Measurements from ENCODE around the gene PXYLP1.

PXYLP1 gene

GRCh38 chr3:141231952-141232823, 563 bp downstream of the PXYLP1 start:
- Histone ChIP-seq H2AFZ (ENCODE audit: low read depth, low read length) (peak overlapping the region; percentile 59), H3K79me1 (replicated peaks; ENCODE audit: low read length, poor library complexity, severe bottlenecking) (no peaks in the 10 kb centered on the region), H3K4me2 (ENCODE audit: low read length, poor library complexity, severe bottlenecking) (peak overlapping the region; percentile 96), H3K4me1 (ENCODE audit: control insufficient read depth, insufficient read depth, low read depth, low read length) (peaks cover 19% of the 10 kb centered on the region), H3K4me3 (ENCODE audit: insufficient read depth in 1 of 2, low read depth in 1 of 2, low read length in 2 of 2) (peak overlapping the region; percentile 81), H2BK12ac (ENCODE audit: low read length in 2 of 2) (peak overlapping the region in 1 of 2 experiments; percentile 71), H3K14ac (ENCODE audit: low read length in 2 of 2) (peak overlapping the region in 1 of 2 experiments; percentile 5), H2AK5ac (ENCODE audit: low read length, severe bottlenecking) (no peak overlapping the region), H3K36me3 (ENCODE audit: control insufficient read depth in 1 of 2, insufficient read depth in 2 of 2, low read depth in 1 of 2, low read length in 2 of 2) (peaks cover 0 to 6% of the 10 kb centered on the region in 2 experiments), H3K23ac (ENCODE audit: low read length in 2 of 2) (no peak overlapping the region), H4K91ac (ENCODE audit: low read length) (peak overlapping the region; percentile 72), H3K9ac (ENCODE audit: low read length) (peak overlapping the region; percentile 85), H3K18ac (ENCODE audit: low read depth in 1 of 2, low read length in 2 of 2) (peak overlapping the region; percentile 52 to 85), H3K27me3 (ENCODE audit: control insufficient read depth in 1 of 2, insufficient read depth in 1 of 2, low read length in 2 of 2) (peaks cover 1 to 3% of the 10 kb centered on the region in 2 experiments), H4K8ac (ENCODE audit: low read length) (no peak overlapping the region), H3K27ac (ENCODE audit: low read length, poor library complexity, severe bottlenecking) (no peak overlapping the region), H2BK15ac (ENCODE audit: low read depth, poor library complexity, severe bottlenecking) (peak overlapping the region; percentile 92), H2BK5ac (ENCODE audit: low read depth, low read length, poor library complexity, severe bottlenecking) (peak overlapping the region; percentile 49), H3K4ac (ENCODE audit: low read depth in 1 of 2, low read length in 2 of 2) (peak overlapping the region; percentile 3 to 62), H3K9me3 (ENCODE audit: control insufficient read depth, low read length) (no peaks in the 10 kb centered on the region), H2BK120ac (ENCODE audit: low read depth, low read length) (peak overlapping the region; percentile 61)
- 5% methylated on average over 58 of the region's 71 CpGs for WGBS
- DNase-seq: peak; percentile 18

- peaks cover 0 to 3% of the 10 kb centered on the region in 2 experiments for H3K27me3 ChIP-seq (ENCODE audit: control insufficient read depth in 1 of 2, insufficient read depth in 1 of 2, low read length in 2 of 2)
- no peaks in the 10 kb centered on the region for H3K9me3 ChIP-seq (ENCODE audit: control insufficient read depth, low read length)
- peaks cover 21% of the 10 kb centered on the region for H3K4me1 ChIP-seq (ENCODE audit: control insufficient read depth, insufficient read depth, low read depth, low read length)
- H4K8ac ChIP-seq (ENCODE audit: low read length): no peak overlapping the region
- no peak overlapping the region for H2BK12ac ChIP-seq (ENCODE audit: low read length in 2 of 2)
- peaks cover 0 to 11% of the 10 kb centered on the region in 2 experiments for H3K36me3 ChIP-seq (ENCODE audit: control insufficient read depth in 1 of 2, insufficient read depth in 2 of 2, low read depth in 1 of 2, low read length in 2 of 2)
- H3K79me1 ChIP-seq (replicated peaks; ENCODE audit: low read length, poor library complexity, severe bottlenecking): no peaks in the 10 kb centered on the region
- H3K14ac ChIP-seq (ENCODE audit: low read length in 2 of 2): no peak overlapping the region
- H3K4me3 ChIP-seq (ENCODE audit: insufficient read depth in 1 of 2, low read depth in 1 of 2, low read length in 2 of 2): no peak overlapping the region
- 88% methylated on average over 6 of the region's 9 CpGs for WGBS
- H2BK120ac ChIP-seq (ENCODE audit: low read depth, low read length): no peak overlapping the region
- H3K9ac ChIP-seq (ENCODE audit: low read length): no peak overlapping the region
- no peak overlapping the region for H2BK15ac ChIP-seq (ENCODE audit: low read depth, poor library complexity, severe bottlenecking)
- H3K18ac ChIP-seq (ENCODE audit: low read depth in 1 of 2, low read length in 2 of 2): no peak overlapping the region
- no peak overlapping the region for H3K27ac ChIP-seq (ENCODE audit: low read length, poor library complexity, severe bottlenecking)
- H3K23ac ChIP-seq (ENCODE audit: low read length in 2 of 2): no peak overlapping the region
- H3K4ac ChIP-seq (ENCODE audit: low read depth in 1 of 2, low read length in 2 of 2): no peak overlapping the region
- no peak overlapping the region for H3K4me2 ChIP-seq (ENCODE audit: low read length, poor library complexity, severe bottlenecking)
- H2AK5ac ChIP-seq (ENCODE audit: low read length, severe bottlenecking): no peak overlapping the region
- no peak overlapping the region for H4K91ac ChIP-seq (ENCODE audit: low read length)
- DNase-seq: no peak
- no peak overlapping the region for H2AFZ ChIP-seq (ENCODE audit: low read depth, low read length)
- no peak overlapping the region for H2BK5ac ChIP-seq (ENCODE audit: low read depth, low read length, poor library complexity, severe bottlenecking)
These were observed 2.0 kb downstream of the PXYLP1 start for GRCh38 chr3:141233457-141234161.

GRCh38 chr3:141234283-141234682, 2.7 kb downstream of the PXYLP1 start:
- Histone ChIP-seq H2BK120ac (ENCODE audit: low read depth, low read length) (no peak overlapping the region), H3K4me1 (ENCODE audit: control insufficient read depth, insufficient read depth, low read depth, low read length) (peaks cover 21% of the 10 kb centered on the region), H2BK12ac (ENCODE audit: low read length in 2 of 2) (no peak overlapping the region), H2BK5ac (ENCODE audit: low read depth, low read length, poor library complexity, severe bottlenecking) (no peak overlapping the region), H3K14ac (ENCODE audit: low read length in 2 of 2) (no peak overlapping the region), H3K27me3 (ENCODE audit: control insufficient read depth in 1 of 2, insufficient read depth in 1 of 2, low read length in 2 of 2) (peaks cover 0 to 3% of the 10 kb centered on the region in 2 experiments), H3K4me3 (ENCODE audit: insufficient read depth in 1 of 2, low read depth in 1 of 2, low read length in 2 of 2) (no peak overlapping the region), H3K27ac (ENCODE audit: low read length, poor library complexity, severe bottlenecking) (no peak overlapping the region), H3K36me3 (ENCODE audit: control insufficient read depth in 1 of 2, insufficient read depth in 2 of 2, low read depth in 1 of 2, low read length in 2 of 2) (peaks cover 0 to 11% of the 10 kb centered on the region in 2 experiments), H4K91ac (ENCODE audit: low read length) (no peak overlapping the region), H3K4ac (ENCODE audit: low read depth in 1 of 2, low read length in 2 of 2) (no peak overlapping the region), H4K8ac (ENCODE audit: low read length) (no peak overlapping the region), H3K23ac (ENCODE audit: low read length in 2 of 2) (no peak overlapping the region), H3K9me3 (ENCODE audit: control insufficient read depth, low read length) (no peaks in the 10 kb centered on the region), H3K79me1 (replicated peaks; ENCODE audit: low read length, poor library complexity, severe bottlenecking) (no peaks in the 10 kb centered on the region), H2BK15ac (ENCODE audit: low read depth, poor library complexity, severe bottlenecking) (no peak overlapping the region), H2AK5ac (ENCODE audit: low read length, severe bottlenecking) (no peak overlapping the region), H2AFZ (ENCODE audit: low read depth, low read length) (no peak overlapping the region), H3K18ac (ENCODE audit: low read depth in 1 of 2, low read length in 2 of 2) (no peak overlapping the region), H3K9ac (ENCODE audit: low read length) (no peak overlapping the region), H3K4me2 (ENCODE audit: low read length, poor library complexity, severe bottlenecking) (no peak overlapping the region)
- WGBS: 94% methylated on average over 2 of the region's 3 CpGs
- no peak for DNase-seq

- Histone ChIP-seq H3K23ac (ENCODE audit: low read length in 2 of 2) (no peak overlapping the region), H2AK5ac (ENCODE audit: low read length, severe bottlenecking) (no peak overlapping the region), H3K9ac (ENCODE audit: low read length) (no peak overlapping the region), H3K18ac (ENCODE audit: low read depth in 1 of 2, low read length in 2 of 2) (no peak overlapping the region), H3K27me3 (ENCODE audit: control insufficient read depth in 1 of 2, insufficient read depth in 1 of 2, low read length in 2 of 2) (no peaks in the 10 kb centered on the region), H3K79me1 (replicated peaks; ENCODE audit: low read length, poor library complexity, severe bottlenecking) (no peaks in the 10 kb centered on the region), H2BK15ac (ENCODE audit: low read depth, poor library complexity, severe bottlenecking) (no peak overlapping the region), H3K4ac (ENCODE audit: low read depth in 1 of 2, low read length in 2 of 2) (no peak overlapping the region), H3K27ac (ENCODE audit: low read length, poor library complexity, severe bottlenecking) (no peak overlapping the region), H2BK12ac (ENCODE audit: low read length in 2 of 2) (no peak overlapping the region), H4K91ac (ENCODE audit: low read length) (no peak overlapping the region), H3K4me1 (ENCODE audit: control insufficient read depth, insufficient read depth, low read depth, low read length) (peaks cover 23% of the 10 kb centered on the region), H2BK5ac (ENCODE audit: low read depth, low read length, poor library complexity, severe bottlenecking) (no peak overlapping the region), H3K4me2 (ENCODE audit: low read length, poor library complexity, severe bottlenecking) (no peak overlapping the region), H3K14ac (ENCODE audit: low read length in 2 of 2) (no peak overlapping the region), H2AFZ (ENCODE audit: low read depth, low read length) (no peak overlapping the region), H4K8ac (ENCODE audit: low read length) (no peak overlapping the region), H3K4me3 (ENCODE audit: insufficient read depth in 1 of 2, low read depth in 1 of 2, low read length in 2 of 2) (no peak overlapping the region), H2BK120ac (ENCODE audit: low read depth, low read length) (no peak overlapping the region), H3K36me3 (ENCODE audit: control insufficient read depth in 1 of 2, insufficient read depth in 2 of 2, low read depth in 1 of 2, low read length in 2 of 2) (peaks cover 0 to 11% of the 10 kb centered on the region in 2 experiments), H3K9me3 (ENCODE audit: control insufficient read depth, low read length) (no peaks in the 10 kb centered on the region)
- WGBS: 82% methylated on average over 6 of the region's 10 CpGs
- no peak for DNase-seq
These were observed 4.1 kb downstream of the PXYLP1 start for GRCh38 chr3:141235661-141236171.
